GM12878 (cell line): ENCODE data around the gene SRP14. TPM values are rescaled to one million over a fixed set of nuclear protein-coding genes. Genes with fewer than 3 reads are reported as not detected.
"Not testable (repeated sequence)": the region's sequence is repeated elsewhere in the genome, so short reads cannot be mapped to it uniquely, and the experiment has no call there.

ENCODE experiments used
- ATAC-seq: fragments of 200-7000 bp; cut with Tn5 transposase; 3 replicates; pipeline ENCODE4 v1.9.1; 2020; ENCODE audit warnings: mild to moderate bottlenecking, moderate library complexity
- BruUV-seq: library from RNA; stranded (reverse); fragments of 400-500 nt; replicated peaks from 2 replicates; lab custom pipeline; 2021; lab: Mats Ljungman, UMichigan
- CTCF ChIA-PET: fragments of 300-600 bp; sonication (Branson Sonifier 250); formaldehyde crosslinking; extraction: SDS; loops from one replicate; lab custom pipeline; 2021; ENCODE audit warnings: inconsistent platforms; lab: Yijun Ruan, JAX
- POLR2A ChIA-PET: fragments of 350-600 bp; formaldehyde crosslinking; extraction: SDS; loops from one replicate; lab custom pipeline; 2021; ENCODE audit warnings: inconsistent platforms; lab: Charles Lee
- RAD21 ChIA-PET: fragments of 300-600 bp; sonication (Branson Sonifier 250); formaldehyde crosslinking; loops from one replicate; lab custom pipeline; 2023; ENCODE audit warnings: antibody characterized with exemption; ENCODE audit not compliant: unreplicated experiment; lab: Charles Lee
- SMC1A ChIA-PET: fragments of 300-600 bp; sonication (Branson Sonifier 250); formaldehyde crosslinking; loops from one replicate; lab custom pipeline; 2023; ENCODE audit not compliant: unreplicated experiment, uncharacterized antibody; lab: Charles Lee
- DNase-seq: peaks from one replicate; pipeline ENCODE4 v3.0.0-alpha.2; 2011; ENCODE audit warnings: low read depth, low spot score
- FAIRE-seq: peaks from 3 replicates; lab custom pipeline; 2011; peaks lifted over from hg19 to GRCh38; lab: Jason Lieb, UNC
- H2AFZ ChIP-seq: 2 replicates; pipeline ENCODE4 v1.6.0; 2011; ENCODE audit warnings: low read depth, low read length, control low read depth; ENCODE audit not compliant: control insufficient read depth
- H3K27ac ChIP-seq: 2 replicates; pipeline ENCODE4 v1.5.1; 2011; ENCODE audit warnings: control low read depth; ENCODE audit not compliant: control insufficient read depth, insufficient read depth
- H3K27me3 ChIP-seq, 2 experiments: replicated peaks in 1 of 2; 2 replicates each; pipeline versions ENCODE4 v1.6.0 to v1.6.1; 2011; ENCODE audit warnings: low read length in 1 of 2; ENCODE audit not compliant: control insufficient read depth in 2 of 2, insufficient read depth in 2 of 2
- H3K36me3 ChIP-seq, 2 experiments: 2 replicates each; pipeline ENCODE4 v1.5.1; 2011; ENCODE audit warnings: low read length in 1 of 2; ENCODE audit not compliant: control insufficient read depth in 2 of 2, insufficient read depth in 2 of 2
- H3K4me1 ChIP-seq: 2 replicates; pipeline ENCODE4 v1.6.1; 2011; ENCODE audit warnings: mild to moderate bottlenecking, low read length, moderate library complexity, mixed read lengths; ENCODE audit not compliant: control insufficient read depth, insufficient read depth
- H3K4me2 ChIP-seq: 2 replicates; pipeline ENCODE4 v1.6.0; 2011; ENCODE audit warnings: control low read depth; ENCODE audit not compliant: control insufficient read depth, insufficient read depth
- H3K4me3 ChIP-seq: fragments of 200-600 bp; sonication (generic); 2 replicates; pipeline ENCODE4 v1.5.1; 2016
- H3K79me2 ChIP-seq: 2 replicates; pipeline ENCODE4 v1.6.0; 2011; ENCODE audit warnings: low read length; ENCODE audit not compliant: control insufficient read depth, insufficient read depth
- H3K9ac ChIP-seq: 2 replicates; pipeline ENCODE4 v1.8.0; 2011; ENCODE audit warnings: low read length, control low read depth, mixed read lengths; ENCODE audit not compliant: control insufficient read depth, insufficient read depth
- H3K9me3 ChIP-seq: replicated peaks from 3 replicates; pipeline ENCODE4 v1.5.1; 2011; ENCODE audit warnings: mild to moderate bottlenecking, low read length; ENCODE audit not compliant: control insufficient read depth, insufficient read depth
- H4K20me1 ChIP-seq: 2 replicates; pipeline ENCODE4 v1.6.0; 2011; ENCODE audit not compliant: control insufficient read depth, insufficient read depth
- EED ChIP-seq: sonication (generic); IDR thresholded peaks from 2 replicates; pipeline ENCODE4 v1.6.1; 2016; ENCODE audit warnings: antibody characterized with exemption, low read depth
- JUND ChIP-seq: IDR thresholded peaks from 2 replicates; pipeline ENCODE4 v1.6.1; 2012; ENCODE audit warnings: low read depth, mild to moderate bottlenecking, low read length, improper control_type of control experiment, moderate library complexity
- NR2C2 ChIP-seq: IDR thresholded peaks from 2 replicates; pipeline ENCODE4 v1.6.1; 2011; ENCODE audit warnings: borderline replicate concordance, low read depth; ENCODE audit not compliant: control insufficient read depth, insufficient read length
- RUNX3 ChIP-seq: IDR thresholded peaks from 2 replicates; pipeline ENCODE4 v1.6.1; 2012; ENCODE audit warnings: low read length, inconsistent platforms
- SUPT20H ChIP-seq: IDR thresholded peaks from 2 replicates; pipeline ENCODE4 v1.6.1; 2011; ENCODE audit warnings: low read depth, mild to moderate bottlenecking, low read length, moderate library complexity, borderline replicate concordance; ENCODE audit not compliant: control insufficient read depth
- WGBS: methylation state at CpG from one replicate; pipeline ENCODE4 v1.1.6; 2016; ENCODE audit warnings: low lambda C conversion rate; ENCODE audit not compliant: insufficient replicate concordance, insufficient coverage; ENCODE audit errors: missing lambda C conversion rate; 5-methylcytosine and 5-hydroxymethylcytosine counted together
- in situ Hi-C: fragments of 300-500 bp; cut with MboI; formaldehyde crosslinking; loops from 9 replicates; pipeline ENCODE4 v1.14.3; 2018; ENCODE audit warnings: mixed read lengths
- intact Hi-C: fragments of 100-400 bp; cut with micrococcal nuclease; formaldehyde crosslinking; loops from one replicate; pipeline ENCODE4 v1.14.2; 2022; ENCODE audit not compliant: unreplicated experiment
- polyA plus RNA-seq, 11 experiments: library from polyadenylated mRNA; depleted of rRNA in 4 of 11; unstranded in 6 of 11; stranded (reverse) in 5 of 11; fragments of >200 nt; fragmentation: Nextera tagmentation in 4 of 11; fragmentation: Illumina TruSeq in 1 of 11; extraction: Ambion mirVana in 4 of 11; extraction: Trizol in 1 of 11; gene quantifications; 1 replicate in 1 of 11; 2 replicates in 10 of 11; pipeline versions ENCODE4 v1.2.1 to v1.2.3, GENCODE V29; 2011 to 2016; ENCODE audit warnings: inconsistent platforms in 2 of 11, missing spikeins in 2 of 11, low read depth in 1 of 11
- total RNA-seq, 4 experiments: library from RNA; depleted of rRNA in 3 of 4; stranded (reverse); fragments of >200 nt in 3 of 4; fragmentation: Illumina TruSeq in 1 of 4; extraction: Trizol in 1 of 4; gene quantifications; 2 replicates each; pipeline versions ENCODE4 v1.2.1 to v1.2.3, GENCODE V29; 2013 to 2021

The SRP14 gene
- total and polyA plus RNA-seq, 10 of the 15 experiments (the other 5 are each of a cell fraction or from before 2014, with no cell fraction given), result 141 to 1,182 (median 493) TPM

- intact Hi-C loops, result no loop called here
- ChIA-PET POLR2A (no interaction called here), CTCF (no interaction called here), SMC1A (no interaction called here)
- peaks cover 3 to 4% of the 10 kb centered on the region in 2 experiments; a peak in 2 of 4 replicates for H3K36me3 ChIP-seq
- no peak for FAIRE-seq
- H3K4me1 ChIP-seq, result no peaks in the 10 kb centered on the region
- no peaks in the 10 kb centered on the region for H3K27me3 ChIP-seq
- DNase-seq, result no peak
- H3K9ac ChIP-seq, result no peak overlapping the region
- in situ Hi-C loops, result no loop called here
- no peak overlapping the region for H3K4me2 ChIP-seq
- BruUV-seq, result no TSS peak
- H3K27ac ChIP-seq, result no peak overlapping the region
- no peak for ATAC-seq
- peaks cover 17% of the 10 kb centered on the region; the same call in 2 of the 3 replicates for H3K9me3 ChIP-seq
- H4K20me1 ChIP-seq, result no peaks in the 10 kb centered on the region
- 98% methylated on average over 3 of the region's 3 CpGs for WGBS
- no peaks in the 10 kb centered on the region for H3K79me2 ChIP-seq
- no peak overlapping the region for H2AFZ ChIP-seq
- no peak for TF ChIP-seq JUND
- no peak for TF ChIP-seq NR2C2
- no peak for TF ChIP-seq SUPT20H
- TF ChIP-seq RUNX3, result no peak
- no peak for TF ChIP-seq EED
- TF ChIP-seq, all 136 proteins: peak for 0
- RAD21 ChIA-PET, result no interaction called here
- H3K4me3 ChIP-seq, result no peak overlapping the region
Measured at GRCh38 chr15:40014390-40014789, 24.6 kb downstream of the SRP14 start.

GRCh38 chr15:40013372-40013771 is 25.6 kb downstream of the SRP14 start:
- FAIRE-seq, POLR2A ChIA-PET, CTCF ChIA-PET, intact Hi-C loops, H3K4me2 ChIP-seq, in situ Hi-C loops, H3K27me3 ChIP-seq, BruUV-seq, ATAC-seq, H3K9ac ChIP-seq, H3K36me3 ChIP-seq, H3K79me2 ChIP-seq, SMC1A ChIA-PET, RAD21 ChIA-PET, H3K4me3 ChIP-seq, DNase-seq, H3K4me1 ChIP-seq, H3K27ac ChIP-seq, H4K20me1 ChIP-seq, H2AFZ ChIP-seq: not testable (repeated sequence)
- 77% methylated on average over 6 of the region's 6 CpGs for WGBS
- H3K9me3 ChIP-seq, result peaks cover 17% of the 10 kb centered on the region; the same call in 2 of the 3 replicates
